GM18517 (cell line): Measurements from ENCODE around the gene CD6.

Source experiments
- ATAC-seq: cut with Tn5 transposase; IDR thresholded peaks from one replicate; pipeline ENCODE4 v1.9.1; 2021; ENCODE audit warnings: mild to moderate bottlenecking, moderate library complexity; ENCODE audit not compliant: unreplicated experiment

The CD6 gene

GRCh38 chr11:61007956-61008896 lies 36.7 kb downstream of the CD6 start:
- ATAC-seq, result no peak

DNA sequence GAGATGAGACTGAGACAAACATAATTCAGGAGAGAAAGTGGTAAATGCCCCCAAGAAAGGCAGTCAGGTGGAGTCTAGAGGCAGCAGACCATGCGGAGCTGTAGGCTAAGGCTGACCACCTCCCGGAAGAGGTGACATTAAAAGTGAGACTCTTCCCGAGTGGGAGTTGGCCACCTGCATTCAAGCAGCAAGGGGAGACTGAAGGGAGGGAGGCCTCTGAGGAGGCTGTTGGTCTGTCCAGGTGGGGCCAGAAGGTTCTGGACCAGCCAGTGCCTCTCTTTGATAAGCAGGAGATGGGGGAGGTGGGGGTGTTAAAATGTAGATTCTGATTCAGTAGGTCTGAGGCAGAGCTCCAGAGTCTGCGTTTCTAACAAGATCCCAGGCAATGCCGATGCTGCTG lies 37.5 kb downstream of the CD6 start:
- ATAC-seq, result no peak

DNA sequence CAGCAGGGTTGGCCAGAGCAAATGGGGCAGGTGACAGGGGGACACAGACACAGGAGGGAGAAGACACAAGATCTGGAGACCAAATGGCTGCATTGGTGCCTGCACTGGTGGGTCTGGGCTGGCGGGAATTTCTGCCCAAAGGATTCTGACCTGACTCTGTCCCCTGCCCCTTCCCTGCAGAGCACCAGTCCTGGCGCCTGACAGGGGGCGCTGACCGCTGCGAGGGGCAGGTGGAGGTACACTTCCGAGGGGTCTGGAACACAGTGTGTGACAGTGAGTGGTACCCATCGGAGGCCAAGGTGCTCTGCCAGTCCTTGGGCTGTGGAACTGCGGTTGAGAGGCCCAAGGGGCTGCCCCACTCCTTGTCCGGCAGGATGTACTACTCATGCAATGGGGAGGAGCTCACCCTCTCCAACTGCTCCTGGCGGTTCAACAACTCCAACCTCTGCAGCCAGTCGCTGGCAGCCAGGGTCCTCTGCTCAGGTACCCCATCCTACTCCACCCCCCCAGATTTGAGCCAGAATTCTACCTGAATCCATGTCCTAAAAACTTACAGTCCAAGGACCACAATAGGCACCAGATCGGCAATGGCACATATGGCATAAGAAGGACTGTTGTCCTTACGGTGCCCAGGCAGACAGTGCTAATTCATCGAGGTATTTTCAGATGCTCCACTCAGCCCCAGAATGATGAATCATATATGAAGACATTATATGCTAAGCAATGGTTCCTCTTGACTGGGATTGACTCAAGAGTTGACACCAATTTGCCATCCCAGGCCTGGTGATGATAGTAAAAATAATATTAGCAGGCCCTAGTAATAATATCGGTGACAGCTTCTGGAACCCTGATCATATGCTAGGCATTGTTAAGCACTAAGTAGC lies 38.2 kb downstream of the CD6 start:
- no peak for ATAC-seq

GRCh38 chr11:61010466-61011228 lies 39.2 kb downstream of the CD6 start:
- ATAC-seq, result no peak

DNA sequence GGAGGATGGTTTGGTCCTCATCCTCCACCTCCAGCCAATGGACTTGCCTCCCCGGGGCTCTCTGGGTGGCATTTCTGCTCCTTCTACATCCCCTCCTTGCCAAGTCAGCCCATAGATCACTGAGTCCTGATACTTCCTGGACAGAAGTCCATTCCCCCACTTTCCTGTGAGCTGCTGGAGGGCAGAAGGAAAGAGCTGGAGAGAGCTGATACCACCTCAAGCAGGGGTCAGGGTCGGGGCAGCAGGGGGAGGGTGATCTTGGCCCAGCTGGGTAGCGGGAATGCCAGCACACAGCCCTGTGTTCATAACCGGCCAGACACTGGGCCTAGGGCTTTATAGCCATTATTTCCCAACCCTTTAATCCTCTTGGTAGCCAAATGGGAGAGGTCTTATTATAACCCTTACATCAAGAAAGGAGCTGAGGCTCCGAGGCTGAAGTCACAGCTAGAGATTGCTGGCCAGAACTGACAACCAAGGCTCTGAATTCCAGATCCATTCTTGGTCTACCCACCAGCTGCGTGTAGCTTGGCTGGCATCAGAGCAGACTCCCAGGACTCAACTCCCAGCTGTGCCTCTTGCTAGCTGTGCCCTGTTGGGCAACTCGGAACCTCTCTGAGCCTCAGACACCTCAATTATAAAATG lies 39.9 kb downstream of the CD6 start:
- ATAC-seq, result no peak

GRCh38 chr11:61011950-61012736 lies 40.7 kb downstream of the CD6 start:
- no peak for ATAC-seq

GRCh38 chr11:61012737-61013215 lies 41.3 kb downstream of the CD6 start:
- no peak for ATAC-seq

GRCh38 chr11:61018059-61018458 lies 46.6 kb downstream of the CD6 start:
- ATAC-seq, result no peak

DNA sequence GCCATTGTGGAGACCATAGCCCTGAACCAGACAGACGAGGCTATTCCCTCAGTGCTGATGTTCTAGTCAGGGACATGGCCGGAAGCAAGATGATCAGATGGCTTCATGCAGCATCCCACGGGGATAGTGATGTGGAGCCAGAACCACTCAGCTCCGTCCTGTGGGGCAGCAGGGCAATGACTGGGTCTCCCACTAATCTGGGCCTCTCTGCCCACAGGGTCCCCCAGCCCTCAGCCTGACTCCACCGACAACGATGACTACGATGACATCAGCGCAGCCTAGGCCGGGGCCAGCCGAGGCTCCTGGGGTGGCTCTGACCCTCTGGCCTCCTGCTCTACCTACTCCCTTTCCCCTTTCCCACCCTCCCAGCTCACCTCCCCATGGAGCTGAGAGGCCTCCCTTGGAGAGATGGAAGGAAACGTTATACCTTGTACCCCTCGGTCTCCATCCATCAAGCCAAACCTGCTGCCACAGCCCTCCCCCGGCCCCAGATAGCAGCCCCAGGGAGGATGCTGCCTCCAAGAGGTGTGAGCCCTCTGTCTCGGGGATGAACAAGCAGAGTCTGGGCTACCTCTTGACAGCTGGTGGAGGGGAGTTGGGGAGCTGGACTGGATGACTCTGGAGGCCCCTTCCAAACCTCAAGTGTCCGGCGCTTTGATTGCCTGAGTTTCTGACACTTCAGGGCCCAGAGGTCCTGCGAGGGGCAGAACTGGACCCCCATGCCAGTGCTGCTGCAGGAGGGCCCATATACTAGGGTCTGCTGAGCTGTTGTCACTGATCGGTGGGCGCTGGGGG lies 47.8 kb downstream of the CD6 start:
- ATAC-seq, result no peak

DNA sequence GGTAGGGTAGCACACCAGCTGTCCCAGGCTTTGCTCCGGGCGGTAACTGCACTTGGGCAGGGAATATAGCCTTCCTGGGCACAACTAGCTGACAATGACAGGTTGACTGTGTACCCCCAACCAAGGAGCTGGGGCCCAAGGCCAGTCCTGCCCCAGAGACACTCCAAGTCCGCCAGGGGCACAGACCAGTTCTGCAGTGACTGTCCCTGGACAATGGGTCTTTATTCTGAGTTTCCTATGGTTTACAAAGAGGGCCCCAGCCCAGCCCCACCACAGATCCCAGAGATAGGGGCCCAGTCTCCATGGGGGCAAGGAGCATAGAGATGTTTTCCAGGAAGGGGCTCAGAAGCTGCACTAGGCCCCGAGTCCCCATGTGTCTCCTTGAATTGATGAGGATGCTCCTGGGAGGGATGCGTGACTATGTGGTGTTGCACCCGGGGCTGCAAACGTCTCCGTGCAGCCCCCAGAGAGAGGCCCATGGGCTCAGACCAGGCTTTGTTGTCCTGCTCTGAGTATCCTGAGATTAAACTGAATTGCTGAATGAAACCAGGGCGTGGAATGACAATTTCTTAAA lies 48.4 kb downstream of the CD6 start:
- ATAC-seq, result no peak

DNA sequence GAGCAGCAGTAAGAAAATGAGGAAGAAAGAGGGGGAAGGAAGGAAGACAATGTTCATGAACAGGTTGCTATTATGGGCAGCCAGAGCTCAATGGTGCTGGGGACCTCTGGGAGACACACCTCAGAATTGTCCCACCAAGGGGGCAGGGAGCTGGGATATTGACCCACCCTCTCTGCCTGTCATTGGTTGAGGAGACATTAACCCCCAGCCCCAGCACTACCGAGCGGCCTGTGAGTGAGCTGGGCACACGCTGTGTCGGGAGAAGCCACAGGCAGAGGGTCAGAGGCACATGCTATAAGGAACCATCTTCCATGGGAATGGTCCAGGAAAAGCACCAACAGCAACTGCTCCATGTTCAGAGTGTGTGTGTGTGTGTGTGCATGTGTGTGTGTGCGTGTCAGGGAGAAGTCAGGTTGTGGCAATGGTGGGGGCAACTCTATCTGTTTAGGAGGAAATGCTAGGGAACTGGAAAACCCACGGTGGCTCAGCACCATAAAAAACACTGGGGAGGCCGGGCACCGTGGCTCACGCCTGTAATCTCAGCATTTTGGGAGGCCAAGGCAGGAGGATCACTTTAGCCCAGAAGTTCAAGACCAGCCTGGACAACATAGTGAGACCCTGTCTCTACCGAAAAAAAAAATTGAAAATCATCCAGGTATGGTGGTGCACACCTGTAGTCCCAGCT lies 49.2 kb downstream of the CD6 start:
- ATAC-seq, result no peak

DNA sequence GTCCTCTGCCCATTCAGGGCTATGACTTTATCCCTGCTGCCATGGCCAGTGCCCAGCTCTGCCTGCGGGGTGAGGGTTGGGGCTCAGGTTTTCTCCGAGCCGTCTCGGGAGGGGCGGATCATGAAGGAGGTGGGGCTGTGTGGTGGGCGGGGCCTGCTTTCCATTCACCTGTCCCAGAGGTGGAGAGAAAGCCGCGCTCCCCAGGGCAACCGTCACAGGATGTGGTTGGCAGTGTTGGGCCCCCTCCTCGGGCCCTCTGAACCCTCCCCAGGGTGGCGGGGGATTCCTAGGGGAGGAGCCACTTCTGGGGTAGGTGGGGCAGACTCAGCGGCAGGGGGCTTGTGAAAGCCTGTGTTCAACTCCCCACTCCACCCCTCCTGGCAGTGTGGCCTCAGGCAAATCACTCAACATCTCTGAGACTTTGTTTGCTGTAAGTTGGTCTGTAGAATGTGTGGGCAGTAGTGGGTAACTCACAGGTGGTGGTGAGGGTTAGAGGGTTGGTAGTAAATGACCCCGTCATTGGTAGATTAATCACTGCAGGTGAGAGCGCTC lies 50.3 kb downstream of the CD6 start:
- ATAC-seq, result no peak

- no peak for ATAC-seq
These were observed 51.0 kb downstream of the CD6 start for GRCh38 chr11:61022311-61023085.

DNA sequence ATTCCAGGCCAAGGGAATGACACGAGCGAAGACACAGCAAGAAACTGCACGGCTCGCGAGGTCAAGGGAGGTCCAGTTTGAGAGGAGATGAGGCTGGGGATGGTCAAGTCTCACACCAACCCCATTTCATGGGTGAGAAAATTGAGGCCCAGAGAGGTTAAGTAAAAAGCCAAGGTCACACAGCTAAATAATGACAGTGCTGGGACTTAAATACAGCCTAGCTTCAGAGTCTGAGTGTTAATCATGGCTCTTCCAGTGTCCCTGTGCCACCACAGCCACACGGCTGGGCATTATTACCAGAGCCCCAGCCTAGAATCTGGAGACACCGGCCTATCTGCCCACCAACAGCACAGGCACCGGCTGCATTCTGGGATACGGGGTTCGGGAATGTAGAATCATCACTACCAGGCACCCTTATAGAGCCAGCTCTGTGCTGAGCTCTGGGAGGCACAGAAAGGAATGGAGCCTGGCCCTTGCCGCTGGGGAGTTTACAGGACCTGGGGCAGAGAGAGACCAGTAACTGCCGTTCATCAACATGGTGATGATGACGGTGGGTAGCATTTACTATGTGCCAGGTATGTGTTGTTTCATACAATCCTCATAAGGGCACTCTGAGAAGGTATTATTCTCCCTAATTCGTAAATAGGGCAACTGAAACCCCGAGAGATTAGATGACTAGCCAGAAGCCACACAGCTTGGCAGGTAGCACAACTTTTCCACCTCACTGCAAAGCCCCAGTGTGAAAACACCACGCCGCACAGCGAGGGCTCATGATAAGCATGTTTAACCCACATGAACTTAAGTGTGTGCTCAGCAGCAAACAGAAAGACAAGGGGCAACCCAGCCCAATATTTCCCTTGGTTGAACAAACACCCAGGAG lies 51.8 kb downstream of the CD6 start:
- ATAC-seq, result no peak

DNA sequence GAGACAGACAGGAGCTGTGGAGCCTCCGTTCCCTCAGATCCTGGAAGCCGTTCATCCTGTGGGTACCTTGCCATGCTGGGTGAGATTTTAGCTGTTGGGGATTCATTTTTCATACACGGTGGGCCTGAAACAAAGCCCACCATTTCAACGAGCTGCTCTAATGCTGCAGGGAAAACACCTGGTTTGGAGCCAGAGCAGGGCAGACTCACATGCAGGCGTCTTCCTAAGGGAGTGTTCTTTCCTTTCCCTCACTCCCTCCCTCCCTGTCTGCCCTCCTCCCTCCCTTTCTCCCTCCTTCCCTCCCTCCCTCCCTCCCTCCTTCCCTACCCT lies 52.5 kb downstream of the CD6 start:
- no peak for ATAC-seq
